ENCODE data around the gene TBC1D30. TPM values are rescaled to one million over a fixed set of nuclear protein-coding genes. Genes with fewer than 3 reads are reported as not detected.
A peak's percentile ranks its signal among the peaks of the same experiment; 100 is the strongest.
"Not testable (repeated sequence)": the region's sequence is repeated elsewhere in the genome, so short reads cannot be mapped to it uniquely, and the experiment has no call there.

TBC1D30 gene
- total RNA-seq (2022) = 10.8 and 10.9 TPM in 2 replicates
- Bru-seq, nascent RNA = percentile 63 among the genes with signal in this experiment
- BruChase-seq, experiment 1, labeled RNA remaining after a 2-hour chase = percentile 59 among the genes with signal in this experiment
- percentile 57 among the genes with signal in this experiment for BruChase-seq, experiment 2, labeled RNA remaining after a 6-hour chase
- long read RNA-seq, partial matches to known transcripts = 1 of 22 reads
- long read RNA-seq, other reads (novel, unspliced or antisense) = 21 of 22 reads

- H3K27me3 Mint-ChIP-seq (ENCODE audit: insufficient read depth, unreplicated experiment) = no peaks in the 10 kb centered on the region
- H3K27me3 ChIP-seq (replicated peaks; ENCODE audit: control insufficient read depth, insufficient read depth, low read length) = no peaks in the 10 kb centered on the region
Measured at GRCh38 chr12:64824500-64825142, at the start of gene TBC1D30. Gene TBC1D30 (plus strand): TSS chr12:64824647. CDS start chr12:64824880, 233 bp downstream.

GRCh38 chr12:64775147-64775736, 49.2 kb upstream of the TBC1D30 start:
- H3K4me3 Mint-ChIP-seq (ENCODE audit: unreplicated experiment); H3K4me3 ChIP-seq (ENCODE audit: low read depth, low read length); H3K27me3 Mint-ChIP-seq (ENCODE audit: insufficient read depth, unreplicated experiment); H3K4me1 ChIP-seq; POLR2A ChIA-PET; H3K27me3 ChIP-seq (replicated peaks; ENCODE audit: control insufficient read depth, insufficient read depth, low read length); H3K36me3 ChIP-seq (ENCODE audit: control insufficient read depth, insufficient read depth, low read length); H3K27ac Mint-ChIP-seq (ENCODE audit: unreplicated experiment); H3K36me3 Mint-ChIP-seq (ENCODE audit: insufficient read depth, unreplicated experiment); intact Hi-C loops (cut with micrococcal nuclease; ENCODE audit: unreplicated experiment); H3K9me3 Mint-ChIP-seq (ENCODE audit: unreplicated experiment); H3K9me3 ChIP-seq; DNase-seq; BruUV-seq (replicated peaks); H3K4me1 Mint-ChIP-seq (ENCODE audit: low read depth, unreplicated experiment); CTCF ChIA-PET: not testable (repeated sequence)

More at GRCh38 chr12:64824500-64825142, at the start of gene TBC1D30:
- Histone ChIP-seq H3K9me3 (no peaks in the 10 kb centered on the region), H3K4me1 (no peaks in the 10 kb centered on the region), H3K4me3 (ENCODE audit: low read depth, low read length) (peak within 1 kb of the TSS; percentile 46), H3K36me3 (ENCODE audit: control insufficient read depth, insufficient read depth, low read length) (no peaks in the 10 kb centered on the region)
- Mint-ChIP-seq H3K36me3 (ENCODE audit: insufficient read depth, unreplicated experiment) (peaks cover 7% of the 10 kb centered on the region), H3K9me3 (ENCODE audit: unreplicated experiment) (no peaks in the 10 kb centered on the region), H3K4me1 (ENCODE audit: low read depth, unreplicated experiment) (no peaks in the 10 kb centered on the region), H3K27ac (ENCODE audit: unreplicated experiment) (no peak within 1 kb of the TSS), H3K4me3 (ENCODE audit: unreplicated experiment) (peak within 1 kb of the TSS; percentile 68)
- ChIA-PET POLR2A (no interaction called here), CTCF (no interaction called here)
- no TSS peak for BruUV-seq (replicated peaks)
- intact Hi-C loops (cut with micrococcal nuclease; ENCODE audit: unreplicated experiment) = no loop called here
- TF ChIP-seq CTCF (IDR thresholded peaks at IDR 0.05; ENCODE audit: insufficient read depth in 1 of 2, low read depth in 1 of 2, low read length in 1 of 2, severe bottlenecking in 1 of 2, unreplicated experiment in 1 of 2) = no peak
- peak; percentile 37 to 39 for DNase-seq

- H3K36me3 Mint-ChIP-seq (ENCODE audit: insufficient read depth, unreplicated experiment) = no peaks in the 10 kb centered on the region
- Histone ChIP-seq H3K27me3 (replicated peaks; ENCODE audit: control insufficient read depth, insufficient read depth, low read length) (no peaks in the 10 kb centered on the region), H3K36me3 (ENCODE audit: control insufficient read depth, insufficient read depth, low read length) (no peaks in the 10 kb centered on the region), H3K4me3 (ENCODE audit: low read depth, low read length) (peak overlapping the region; percentile 9; the same call in 1 of the 2 replicates), H3K4me1 (peaks cover 19% of the 10 kb centered on the region), H3K9me3 (0 out of 2 replicates have a peak, but pooled peaks cover 5% of the 10 kb centered on the region)
- intact Hi-C loops (cut with micrococcal nuclease; ENCODE audit: unreplicated experiment) = no loop called here
- POLR2A ChIA-PET = interaction anchor here (1.9 kb wide), 1 partner anchor 17 kb away, joined by 8 read pairs; no protein-coding TSS in a partner anchor
- H3K4me1 Mint-ChIP-seq (ENCODE audit: low read depth, unreplicated experiment) = peaks cover 7% of the 10 kb centered on the region
- BruUV-seq (replicated peaks) = no TSS peak
- DNase-seq = no peak
- TF ChIP-seq CTCF (IDR thresholded peaks at IDR 0.05; ENCODE audit: insufficient read depth in 1 of 2, low read depth in 1 of 2, low read length in 1 of 2, severe bottlenecking in 1 of 2, unreplicated experiment in 1 of 2) = no peak
- H3K27me3 Mint-ChIP-seq (ENCODE audit: insufficient read depth, unreplicated experiment) = no peaks in the 10 kb centered on the region
- peaks cover 9% of the 10 kb centered on the region for H3K9me3 Mint-ChIP-seq (ENCODE audit: unreplicated experiment)
- CTCF ChIA-PET = interaction anchor here (3.3 kb wide), 1 partner anchor 22 kb away, joined by 13 read pairs; no protein-coding TSS in a partner anchor
- H3K27ac Mint-ChIP-seq (ENCODE audit: unreplicated experiment) = no peak overlapping the region
- H3K4me3 Mint-ChIP-seq (ENCODE audit: unreplicated experiment) = peak overlapping the region; percentile 90
Measured at GRCh38 chr12:64779354-64779974, 45.0 kb upstream of the TBC1D30 start.

Data from Caco-2 (cell line).